Measurements from ENCODE around the gene NEUROD6.

Gene NEUROD6

GRCh38 chr7:31345421-31345820 lies 4.9 kb upstream of the NEUROD6 start:
- Histone ChIP-seq H3K9me3 (ENCODE audit: control insufficient read depth, insufficient read depth, low read depth, low read length) (no peaks in the 10 kb centered on the region), H3K36me3 (ENCODE audit: control insufficient read depth in 2 of 2, insufficient read depth in 1 of 2, low read length in 2 of 2) (no peaks in the 10 kb centered on the region), H3K4me1 (ENCODE audit: control insufficient read depth, insufficient read depth, low read length) (peaks cover 14% of the 10 kb centered on the region), H3K27ac (ENCODE audit: extremely low read depth, low read depth, low read length) (no peak overlapping the region), H3K4me3 (ENCODE audit: low read depth, low read length) (no peak overlapping the region)
- ChIA-PET CTCF (no interaction called here), POLR2A (no interaction called here)
- TF ChIP-seq ZNF548 (tag by site-specific recombination; IDR thresholded peaks at IDR 0.05) (no peak), ZNF704 (tag by site-specific recombination; IDR thresholded peaks at IDR 0.05) (no peak), ZBTB11 (tag by site-specific recombination; conservative IDR thresholded peaks at IDR 0.05; ENCODE audit: low read depth) (no peak), ELK4 (IDR thresholded peaks at IDR 0.05; ENCODE audit: borderline replicate concordance, low read depth, low read length) (no peak), ZNF76 (tag by site-specific recombination; IDR thresholded peaks at IDR 0.05; ENCODE audit: borderline replicate concordance, low read depth) (no peak), ZSCAN16 (tag by site-specific recombination; IDR thresholded peaks at IDR 0.05) (no peak), ZNF341 (tag by site-specific recombination; IDR thresholded peaks at IDR 0.05; ENCODE audit: low read depth) (no peak), ZNF266 (tag by site-specific recombination; IDR thresholded peaks at IDR 0.05; ENCODE audit: low read depth) (no peak), ZNF426 (tag by site-specific recombination; IDR thresholded peaks at IDR 0.05) (no peak), ZNF768 (tag by site-specific recombination; IDR thresholded peaks at IDR 0.05) (no peak), ZIC2 (tag by site-specific recombination; IDR thresholded peaks at IDR 0.05) (no peak), TCF7L2 (IDR thresholded peaks at IDR 0.05; ENCODE audit: borderline replicate concordance, low read depth, low read length) (no peak), ZNF473 (tag by site-specific recombination; IDR thresholded peaks at IDR 0.05) (no peak), ZNF202 (tag by site-specific recombination; IDR thresholded peaks at IDR 0.05; ENCODE audit: borderline replicate concordance) (no peak), HOXA7 (CRISPR knock-in tag; IDR thresholded peaks at IDR 0.05; ENCODE audit: borderline replicate concordance) (no peak)

- Histone ChIP-seq H3K27ac (ENCODE audit: extremely low read depth, low read depth, low read length) (no peak overlapping the region), H3K9me3 (ENCODE audit: control insufficient read depth, insufficient read depth, low read depth, low read length) (no peaks in the 10 kb centered on the region), H3K4me1 (ENCODE audit: control insufficient read depth, insufficient read depth, low read length) (peaks cover 14% of the 10 kb centered on the region), H3K4me3 (ENCODE audit: low read depth, low read length) (no peak overlapping the region), H3K36me3 (ENCODE audit: control insufficient read depth in 2 of 2, insufficient read depth in 1 of 2, low read length in 2 of 2) (no peaks in the 10 kb centered on the region)
- POLR2A ChIA-PET: no interaction called here
- TF ChIP-seq ZNF366 (tag by site-specific recombination; conservative IDR thresholded peaks at IDR 0.05) (peak; percentile 32; the same call in 1 of the 2 replicates), ZNF776 (tag by site-specific recombination; IDR thresholded peaks at IDR 0.05; ENCODE audit: borderline replicate concordance) (no peak)
- CTCF ChIA-PET: no interaction called here
Measured at GRCh38 chr7:31343516-31344305, 3.2 kb upstream of the NEUROD6 start.
